Measurements from ENCODE around the gene RGS17.
"Not testable (repeated sequence)": the region's sequence is repeated elsewhere in the genome, so short reads cannot be mapped to it uniquely, and the experiment has no call there.

RGS17 gene

DNA sequence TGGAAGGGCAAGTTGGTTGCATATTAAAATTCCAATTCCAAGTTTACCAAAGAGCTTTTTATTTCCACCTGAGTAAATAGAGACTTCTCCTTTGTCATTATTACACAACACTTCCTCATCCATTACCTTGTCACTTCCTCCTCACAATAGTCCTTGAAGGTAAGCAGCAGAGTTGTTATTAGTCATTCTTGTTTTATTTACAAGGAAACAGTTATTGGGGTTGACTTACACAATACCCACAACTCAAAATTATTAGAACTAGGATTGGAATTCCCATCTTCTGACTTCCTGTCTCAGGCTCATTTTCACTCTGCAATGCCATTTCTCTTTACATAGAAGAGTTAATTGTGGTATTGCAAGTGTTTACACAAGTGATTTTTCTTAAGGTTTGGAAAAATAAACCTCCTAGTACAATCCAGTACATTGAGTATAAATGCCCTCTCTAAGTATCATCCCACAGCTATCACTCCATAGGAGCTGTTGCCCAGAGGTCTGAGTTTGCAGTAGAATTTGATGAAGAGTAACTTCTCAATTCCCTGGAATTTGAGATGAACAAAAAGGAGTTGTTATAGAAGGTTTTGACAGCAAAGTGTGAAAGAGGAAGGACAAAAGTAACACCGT lies 99.6 kb downstream of the RGS17 start:
- DNase-seq (ENCODE audit: low spot score) = no peak

- DNase-seq (ENCODE audit: low spot score) = no peak
Measured at GRCh38 chr6:153028963-153029362, 102.1 kb downstream of the RGS17 start.

GRCh38 chr6:153028286-153028685 lies 102.8 kb downstream of the RGS17 start:
- no peak for DNase-seq (ENCODE audit: low spot score)

DNA sequence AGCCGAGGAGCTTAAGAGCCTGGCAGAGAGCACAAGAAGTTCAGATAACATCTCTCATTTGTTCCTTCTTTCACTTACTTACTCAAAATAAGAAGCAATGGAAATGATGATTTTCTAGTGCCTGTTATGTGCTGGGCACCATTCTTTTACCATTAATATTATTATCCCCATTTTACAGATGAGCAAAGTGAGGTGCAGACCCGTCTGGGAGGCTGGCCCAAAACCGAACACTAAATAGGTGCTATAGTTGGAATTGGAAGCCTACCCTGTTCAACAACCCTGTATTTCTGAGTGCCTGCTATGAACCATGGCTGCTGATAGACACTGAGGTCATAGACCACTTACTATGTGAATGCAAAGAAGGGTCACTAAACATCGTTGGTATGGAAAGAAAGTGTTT lies 103.6 kb downstream of the RGS17 start:
- no peak for DNase-seq (ENCODE audit: low spot score)

GRCh38 chr6:153024709-153025017 lies 106.4 kb downstream of the RGS17 start:
- DNase-seq (ENCODE audit: low spot score) = no peak

GRCh38 chr6:153023977-153024708 lies 106.9 kb downstream of the RGS17 start:
- peak; percentile 85 for DNase-seq (ENCODE audit: low spot score)

GRCh38 chr6:153018355-153018754 lies 112.7 kb downstream of the RGS17 start:
- no peak for DNase-seq (ENCODE audit: low spot score)

- no peak for DNase-seq (ENCODE audit: low spot score)
Measured at GRCh38 chr6:153016846-153017245, 114.2 kb downstream of the RGS17 start.

GRCh38 chr6:153015094-153015640 lies 115.9 kb downstream of the RGS17 start:
- DNase-seq (ENCODE audit: low spot score) = no peak

DNA sequence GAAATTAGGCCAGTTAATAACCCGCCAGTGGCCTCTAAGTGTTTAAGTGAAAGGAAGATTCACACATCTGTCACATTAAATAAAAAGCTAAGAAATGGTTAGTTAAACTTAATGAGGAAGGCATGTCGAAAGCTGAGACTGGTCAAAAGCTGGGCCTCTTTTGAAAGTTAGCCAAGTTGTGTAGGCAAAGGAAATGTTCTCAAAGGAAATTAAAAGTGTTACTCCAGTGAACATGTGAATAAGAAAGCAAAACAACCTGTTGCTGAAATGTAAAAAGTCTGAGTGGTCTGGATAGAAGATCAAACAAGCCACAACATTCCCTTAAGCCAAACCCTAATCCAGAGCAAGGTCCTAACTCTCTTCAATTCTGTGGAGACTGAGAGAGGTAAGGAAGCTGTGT lies 117.6 kb downstream of the RGS17 start:
- no peak for DNase-seq (ENCODE audit: low spot score)

DNA sequence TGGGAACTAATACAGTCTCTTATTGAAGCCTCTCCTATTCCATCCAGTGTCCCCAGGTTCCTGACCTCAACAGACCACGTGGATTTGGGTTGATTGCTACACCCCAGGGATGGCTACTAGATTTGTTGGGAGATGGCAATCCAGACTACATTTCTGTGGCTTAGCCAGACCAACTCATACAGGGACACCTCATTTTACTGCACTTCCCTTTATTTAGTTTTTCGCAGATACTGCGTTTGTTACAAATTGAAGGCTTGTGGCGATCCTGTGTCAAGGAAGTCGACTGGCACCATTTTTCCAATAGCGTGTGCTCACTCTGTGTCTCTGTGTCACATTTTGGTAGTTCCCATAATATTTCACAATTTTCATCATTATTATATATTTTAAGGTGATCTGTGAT lies 118.2 kb downstream of the RGS17 start:
- no peak for DNase-seq (ENCODE audit: low spot score)

- DNase-seq (ENCODE audit: low spot score) = no peak
Measured at GRCh38 chr6:153003366-153003690, 127.8 kb downstream of the RGS17 start.

GRCh38 chr6:153002613-153003365 lies 128.3 kb downstream of the RGS17 start, which contains the start of gene MTRF1L:
Gene MTRF1L (minus strand): TSS chr6:153002709. CDS start chr6:153002685, 24 bp downstream.
- DNase-seq (ENCODE audit: low spot score) = peak; percentile 97

DNA sequence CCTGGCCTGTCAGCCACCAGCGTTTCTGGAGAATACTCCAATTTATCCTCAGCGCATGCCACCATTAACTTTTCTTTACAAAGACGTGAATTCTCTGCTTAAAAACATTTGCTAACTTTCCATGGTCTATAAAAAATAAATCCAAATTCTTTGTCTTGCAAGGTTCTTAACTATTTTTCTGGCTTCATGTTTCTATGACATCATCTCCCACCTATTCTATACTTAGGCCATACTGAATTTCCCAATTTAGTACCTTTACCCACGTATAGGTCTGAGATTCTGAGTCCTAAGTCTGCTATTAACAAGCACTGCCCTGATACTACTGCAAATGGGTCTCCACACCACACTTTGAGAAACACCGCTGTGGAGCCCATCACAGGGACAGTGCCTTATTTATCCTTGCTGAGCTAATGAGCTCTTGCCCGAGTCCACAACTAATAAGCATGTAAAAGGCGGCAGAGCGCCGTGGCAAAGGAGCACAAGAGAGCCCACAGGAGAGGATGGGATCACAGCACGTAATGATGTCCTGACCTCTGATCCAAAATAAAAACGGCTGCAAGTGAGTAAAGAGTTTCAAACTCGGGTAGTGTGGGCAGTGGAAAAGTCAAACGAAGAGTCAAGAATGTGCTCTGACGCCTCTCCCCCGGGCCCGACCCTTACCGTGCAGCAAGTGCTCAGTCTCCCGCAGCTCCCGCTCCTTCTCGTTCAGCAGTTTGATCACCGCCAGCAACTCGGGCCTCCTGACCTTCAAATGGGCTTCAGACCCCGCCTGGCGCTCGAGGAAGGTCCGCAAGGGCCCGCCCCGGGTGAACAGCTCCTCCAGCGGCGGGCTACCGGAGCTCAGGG lies 129.1 kb downstream of the RGS17 start:
- DNase-seq (ENCODE audit: low spot score) = peak; percentile 49

- not testable (repeated sequence) for DNase-seq (ENCODE audit: low spot score)
Measured at GRCh38 chr6:153000790-153001189, 130.3 kb downstream of the RGS17 start.

- no peak for DNase-seq (ENCODE audit: low spot score)
Measured at GRCh38 chr6:153000243-153000642, 130.8 kb downstream of the RGS17 start.

GRCh38 chr6:152999538-152999937 lies 131.5 kb downstream of the RGS17 start:
- DNase-seq (ENCODE audit: low spot score) = not testable (repeated sequence)

DNA sequence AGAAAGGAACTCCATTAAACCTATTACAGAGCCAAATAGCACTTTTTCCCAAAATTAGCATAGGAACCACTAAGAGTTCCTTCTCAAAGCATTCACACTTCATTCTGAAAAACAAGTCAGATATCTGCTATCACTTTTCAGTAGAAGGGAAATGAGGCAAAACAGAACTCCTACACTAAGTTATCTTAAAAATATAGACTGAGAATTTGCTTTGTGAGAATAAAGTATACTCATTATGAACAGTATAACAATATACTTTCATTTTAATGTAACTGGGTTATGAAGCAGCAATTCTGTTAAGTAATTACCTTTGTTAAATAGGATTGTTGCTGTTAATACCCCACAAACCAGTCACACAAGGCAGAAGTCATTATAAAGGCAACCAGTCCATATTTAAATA lies 137.2 kb downstream of the RGS17 start:
- DNase-seq (ENCODE audit: low spot score) = no peak

DNA sequence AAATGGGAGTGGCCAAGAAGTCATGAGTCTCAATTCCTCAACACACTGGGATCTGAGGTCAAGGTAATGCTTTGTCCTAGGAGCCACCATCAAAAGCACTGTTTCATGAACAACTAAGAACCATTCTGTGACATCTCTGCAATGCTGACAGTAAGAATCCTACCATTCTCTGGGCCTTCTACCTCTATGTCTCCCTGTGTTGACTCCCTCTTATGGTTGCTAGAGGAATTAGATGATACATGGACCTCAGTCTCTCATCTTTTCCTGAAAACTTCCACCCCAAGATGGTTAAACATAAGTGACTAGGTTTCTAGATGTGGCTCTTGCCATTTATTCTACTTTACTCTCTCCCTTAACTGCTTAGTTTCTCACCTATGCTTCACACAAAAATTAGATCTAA lies 137.7 kb downstream of the RGS17 start:
- peak; percentile 31 for DNase-seq (ENCODE audit: low spot score)

DNA sequence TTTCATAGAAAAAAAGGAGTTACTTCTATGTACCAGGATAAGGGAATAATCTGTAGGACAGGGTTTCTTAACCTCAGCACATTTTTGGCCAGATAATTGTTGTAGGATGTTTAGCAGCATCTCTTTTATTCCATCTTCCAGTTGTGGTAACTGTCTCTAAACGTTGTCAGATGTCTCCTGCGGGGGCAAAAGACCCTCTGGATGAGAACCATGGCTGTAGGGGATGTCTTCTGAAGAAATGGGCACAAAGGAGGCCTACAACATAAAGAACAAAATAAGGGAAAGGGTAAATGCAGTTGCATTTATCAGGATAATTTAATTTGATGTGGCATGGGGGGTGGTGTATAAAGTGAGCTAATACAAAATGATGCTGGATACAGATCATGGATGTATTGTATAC lies 144.1 kb downstream of the RGS17 start:
- DNase-seq (ENCODE audit: low spot score) = no peak

GRCh38 chr6:152985300-152985699 lies 145.8 kb downstream of the RGS17 start:
- DNase-seq (ENCODE audit: low spot score) = not testable (repeated sequence)

- DNase-seq (ENCODE audit: low spot score) = peak; percentile 56
Measured at GRCh38 chr6:152984513-152984872, 146.6 kb downstream of the RGS17 start.
